Endothelial cell of umbilical vein (primary cell): ENCODE results near the gene WIPF3. TPM values are rescaled to one million over a fixed set of nuclear protein-coding genes. Genes with fewer than 3 reads are reported as not detected.

Experiments
- BruUV-seq: library from RNA; stranded (reverse); fragments of 400-500 nt; replicated peaks from 2 replicates; lab custom pipeline; 2021; lab: Mats Ljungman, UMichigan
- CTCF ChIA-PET: fragments of 300-600, 350-600 bp; sonication (Branson Sonifier 250); formaldehyde crosslinking; loops from one replicate; lab custom pipeline; 2021; ENCODE audit warnings: antibody characterized with exemption, inconsistent platforms; lab: Charles Lee
- POLR2A ChIA-PET: fragments of 300-600, 350-600 bp; sonication (Branson Sonifier 250); formaldehyde crosslinking; loops from one replicate; lab custom pipeline; 2021; ENCODE audit warnings: antibody characterized with exemption, inconsistent platforms; lab: Charles Lee
- DNase-seq: peaks from one replicate; pipeline ENCODE4 v3.0.0-alpha.2; 2011; ENCODE audit warnings: low read depth, low spot score
- FAIRE-seq: peaks from 2 replicates; lab custom pipeline; 2011; peaks lifted over from hg19 to GRCh38; lab: Jason Lieb, UNC
- H2AFZ ChIP-seq: 2 replicates; pipeline ENCODE4 v1.6.0; 2012; ENCODE audit warnings: low read depth, low read length, control low read depth, inconsistent platforms
- H3K27ac ChIP-seq: 2 replicates; pipeline ENCODE4 v1.5.1; 2011; ENCODE audit warnings: low read depth, mild to moderate bottlenecking, control low read depth, low read length, moderate library complexity; ENCODE audit not compliant: insufficient read depth
- H3K27me3 ChIP-seq, 2 experiments: 2 replicates each; pipeline versions ENCODE4 v1.6.0 to v1.6.1; 2011; ENCODE audit warnings: low read length in 2 of 2, mixed read lengths in 1 of 2; ENCODE audit not compliant: control insufficient read depth in 2 of 2, insufficient read depth in 2 of 2
- H3K36me3 ChIP-seq, 2 experiments: 2 replicates in 1 of 2; 3 replicates in 1 of 2; pipeline ENCODE4 v1.5.1; 2011; ENCODE audit warnings: low read length in 2 of 2, mild to moderate bottlenecking in 1 of 2, moderate library complexity in 1 of 2; ENCODE audit not compliant: control insufficient read depth in 2 of 2, insufficient read depth in 2 of 2; ENCODE audit errors: extremely low read depth in 1 of 2
- H3K4me1 ChIP-seq: 3 replicates; pipeline ENCODE4 v1.5.1; 2011; ENCODE audit warnings: mild to moderate bottlenecking, low read length; ENCODE audit not compliant: control insufficient read depth, insufficient read depth; ENCODE audit errors: extremely low read depth
- H3K4me2 ChIP-seq: 2 replicates; pipeline ENCODE4 v1.6.1; 2011; ENCODE audit warnings: low read length, control low read depth, mixed read lengths; ENCODE audit not compliant: insufficient read depth
- H3K4me3 ChIP-seq, 3 experiments: fragments of 200-600 bp in 1 of 3; sonication (generic), shearing (Covaris generic) in 1 of 3; replicated peaks in 1 of 3; 2 replicates each; pipeline ENCODE4 v1.5.1; 2011 to 2016; ENCODE audit warnings: control low read depth in 3 of 3, low read length in 3 of 3, mild to moderate bottlenecking in 2 of 3, inconsistent platforms in 1 of 3, low read depth in 1 of 3, moderate library complexity in 1 of 3; ENCODE audit not compliant: insufficient read depth in 1 of 3
- H3K79me2 ChIP-seq: 2 replicates; pipeline ENCODE4 v1.6.0; 2012; ENCODE audit warnings: low read length, inconsistent platforms; ENCODE audit not compliant: control insufficient read depth, insufficient read depth
- H3K9ac ChIP-seq: replicated peaks from 2 replicates; pipeline ENCODE3; 2011; ENCODE audit warnings: low read length, control low read depth; ENCODE audit not compliant: insufficient read depth; ENCODE audit errors: extremely low read depth
- H3K9me1 ChIP-seq: replicated peaks from 3 replicates; pipeline ENCODE4 v1.6.0; 2011; ENCODE audit warnings: mild to moderate bottlenecking, low read length; ENCODE audit not compliant: control insufficient read depth, insufficient read depth; ENCODE audit errors: extremely low read depth
- H3K9me3 ChIP-seq: replicated peaks from 2 replicates; pipeline ENCODE4 v1.5.1; 2012; ENCODE audit warnings: low read length, inconsistent platforms; ENCODE audit not compliant: control insufficient read depth, insufficient read depth
- H4K20me1 ChIP-seq: replicated peaks from 2 replicates; pipeline ENCODE3; 2011; ENCODE audit warnings: mild to moderate bottlenecking, low read length; ENCODE audit not compliant: control insufficient read depth, insufficient read depth; ENCODE audit errors: extremely low read depth
- CTCF ChIP-seq, 2 donors: IDR thresholded peaks; 1 replicate in 1 of 2; 2 replicates in 1 of 2; pipeline ENCODE4 v1.5.1; 2011; ENCODE audit warnings: low read length in 2 of 2, mild to moderate bottlenecking in 2 of 2, moderate library complexity in 2 of 2, control low read depth in 1 of 2, inconsistent platforms in 1 of 2, low read depth in 1 of 2; ENCODE audit not compliant: insufficient read depth in 1 of 2; ENCODE audit errors: extremely low read depth in 1 of 2
- EZH2 ChIP-seq: IDR thresholded peaks from 2 replicates; pipeline ENCODE4 v1.6.1; 2012; ENCODE audit warnings: borderline replicate concordance, low read depth, mild to moderate bottlenecking, moderate library complexity, low read length, inconsistent platforms; ENCODE audit not compliant: severe bottlenecking
- FOS ChIP-seq: IDR thresholded peaks from 2 replicates; pipeline ENCODE4 v1.6.1; 2011; ENCODE audit warnings: mild to moderate bottlenecking, low read length, moderate library complexity, borderline replicate concordance; ENCODE audit not compliant: insufficient read depth
- GATA2 ChIP-seq: IDR thresholded peaks from 2 replicates; pipeline ENCODE4 v1.7.0; 2011; ENCODE audit warnings: low read depth, mild to moderate bottlenecking, moderate library complexity, mixed read lengths, low read length; ENCODE audit not compliant: insufficient read length, insufficient read depth
- JUN ChIP-seq: IDR thresholded peaks from 2 replicates; pipeline ENCODE4 v1.6.1; 2011; ENCODE audit warnings: borderline replicate concordance, low read depth; ENCODE audit not compliant: insufficient read length, insufficient read depth
- MYC ChIP-seq: IDR thresholded peaks from one replicate; pipeline ENCODE4 v1.6.1; 2011; ENCODE audit warnings: mild to moderate bottlenecking, low read depth, low read length
- POLR2A ChIP-seq: IDR thresholded peaks from 2 replicates; pipeline ENCODE4 v1.6.1; 2012; ENCODE audit warnings: low read depth, mild to moderate bottlenecking, control low read depth, low read length
- POLR2AphosphoS5 ChIP-seq: IDR thresholded peaks from 2 replicates; pipeline ENCODE4 v1.6.1; 2012; ENCODE audit warnings: low read depth, mild to moderate bottlenecking, control low read depth, low read length, moderate library complexity; ENCODE audit not compliant: insufficient read depth
- dilution Hi-C: fragments of 300-500 bp; cut with MboI; formaldehyde crosslinking; loops from one replicate; pipeline ENCODE4 v1.15.0; 2019; ENCODE audit warnings: low sequenced_read_pairs; ENCODE audit not compliant: extremely low pct_ligation_motif_present
- intact Hi-C: fragments of 100-400 bp; cut with micrococcal nuclease; formaldehyde crosslinking; loops from one replicate; pipeline ENCODE4 v1.10.0; 2022
- polyA plus RNA-seq, 4 experiments: library from polyadenylated mRNA; depleted of rRNA in 3 of 4; stranded (reverse) in 3 of 4; unstranded in 1 of 4; fragments of >200 nt; gene quantifications; 2 replicates each; pipeline versions ENCODE4 v1.2.1 to v1.2.3, GENCODE V29; 2011 to 2012; ENCODE audit warnings: missing spikeins in 1 of 4
- total RNA-seq: library from RNA; stranded (reverse); gene quantifications from 2 replicates; pipeline ENCODE4 v1.2.3, GENCODE V29; 2021
- TF ChIP-seq, protein P1 (sequence below): IDR thresholded peaks from 2 replicates; pipeline ENCODE4 v1.6.1; 2011; ENCODE audit not compliant: insufficient read depth, insufficient read length

Gene WIPF3
- total and polyA plus RNA-seq, 2 donors (not counting 3 experiments of a cell fraction or from before 2014, with no cell fraction given), result 0.01 to 0.35 TPM

DNA sequence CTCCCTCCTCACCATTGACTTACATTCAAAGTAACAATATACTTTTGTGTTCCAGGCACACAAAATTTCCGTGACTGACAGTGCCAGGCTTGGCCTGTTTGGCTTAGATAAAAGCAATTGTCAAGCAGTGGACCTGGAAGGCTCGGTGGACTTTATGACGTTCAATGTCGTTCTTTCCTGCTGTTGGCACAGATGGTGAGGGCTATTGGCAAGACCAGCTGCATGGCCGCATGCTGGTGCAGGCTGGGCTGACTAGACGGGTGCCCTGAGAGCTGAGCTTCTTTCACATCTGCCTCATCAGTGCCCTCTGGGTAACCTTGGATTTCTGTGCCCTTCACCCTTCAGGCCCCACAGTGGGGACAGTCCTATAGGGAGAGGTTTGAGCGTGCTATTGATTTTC is 45.2 kb downstream of the WIPF3 start:
- H3K79me2 ChIP-seq, result no peaks in the 10 kb centered on the region
- H3K9ac ChIP-seq, result no peak overlapping the region
- H3K4me2 ChIP-seq, result no peak overlapping the region
- FAIRE-seq, result no peak
- no peak overlapping the region for H2AFZ ChIP-seq
- no peaks in the 10 kb centered on the region for H4K20me1 ChIP-seq
- ChIA-PET POLR2A (no interaction called here), CTCF (interaction anchor here (0.9 to 2.0 kb wide), 3 partner anchors 9 to 27 kb away, joined by 3 to 8 read pairs (median 4); no protein-coding TSS in a partner anchor)
- peaks cover 8 to 14% of the 10 kb centered on the region in 2 experiments for H3K27me3 ChIP-seq
- no peaks in the 10 kb centered on the region for H3K36me3 ChIP-seq
- TF ChIP-seq JUN, result no peak
- no peak for TF ChIP-seq EZH2
- no peak for TF ChIP-seq MYC
- TF ChIP-seq, protein P1, sequence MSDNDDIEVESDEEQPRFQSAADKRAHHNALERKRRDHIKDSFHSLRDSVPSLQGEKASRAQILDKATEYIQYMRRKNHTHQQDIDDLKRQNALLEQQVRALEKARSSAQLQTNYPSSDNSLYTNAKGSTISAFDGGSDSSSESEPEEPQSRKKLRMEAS, result no peak
- no peak for TF ChIP-seq FOS
- no peak for TF ChIP-seq GATA2
- TF ChIP-seq CTCF (IDR thresholded peaks at IDR 0.05; ENCODE audit: extremely low read depth in 1 of 2, insufficient read depth in 1 of 2, low read depth in 1 of 2, low read length in 2 of 2), result no peak
- no peak for TF ChIP-seq POLR2AphosphoS5
- no peak for TF ChIP-seq POLR2A
- H3K4me1 ChIP-seq, result no peaks in the 10 kb centered on the region
- H3K27ac ChIP-seq, result no peak overlapping the region
- DNase-seq, result no peak
- no peaks in the 10 kb centered on the region for H3K9me3 ChIP-seq
- no peak overlapping the region for H3K4me3 ChIP-seq
- intact Hi-C loops, result no loop called here
- dilution Hi-C loops, result no loop called here
- H3K9me1 ChIP-seq, result no peaks in the 10 kb centered on the region
- no TSS peak for BruUV-seq
